Endothelial cell of umbilical vein (primary cell): ENCODE measurements around the gene DPM2.

Experiments used
- CTCF ChIP-seq, 2 donors: IDR thresholded peaks; 1 replicate in 1 of 2; 2 replicates in 1 of 2; pipeline ENCODE4 v1.5.1; 2011; ENCODE audit warnings: low read length in 2 of 2, mild to moderate bottlenecking in 2 of 2, moderate library complexity in 2 of 2, control low read depth in 1 of 2, inconsistent platforms in 1 of 2, low read depth in 1 of 2; ENCODE audit not compliant: insufficient read depth in 1 of 2; ENCODE audit errors: extremely low read depth in 1 of 2
- FOS ChIP-seq: IDR thresholded peaks from 2 replicates; pipeline ENCODE4 v1.6.1; 2011; ENCODE audit warnings: mild to moderate bottlenecking, low read length, moderate library complexity, borderline replicate concordance; ENCODE audit not compliant: insufficient read depth
- POLR2AphosphoS5 ChIP-seq: IDR thresholded peaks from 2 replicates; pipeline ENCODE4 v1.6.1; 2012; ENCODE audit warnings: low read depth, mild to moderate bottlenecking, control low read depth, low read length, moderate library complexity; ENCODE audit not compliant: insufficient read depth

DNA sequence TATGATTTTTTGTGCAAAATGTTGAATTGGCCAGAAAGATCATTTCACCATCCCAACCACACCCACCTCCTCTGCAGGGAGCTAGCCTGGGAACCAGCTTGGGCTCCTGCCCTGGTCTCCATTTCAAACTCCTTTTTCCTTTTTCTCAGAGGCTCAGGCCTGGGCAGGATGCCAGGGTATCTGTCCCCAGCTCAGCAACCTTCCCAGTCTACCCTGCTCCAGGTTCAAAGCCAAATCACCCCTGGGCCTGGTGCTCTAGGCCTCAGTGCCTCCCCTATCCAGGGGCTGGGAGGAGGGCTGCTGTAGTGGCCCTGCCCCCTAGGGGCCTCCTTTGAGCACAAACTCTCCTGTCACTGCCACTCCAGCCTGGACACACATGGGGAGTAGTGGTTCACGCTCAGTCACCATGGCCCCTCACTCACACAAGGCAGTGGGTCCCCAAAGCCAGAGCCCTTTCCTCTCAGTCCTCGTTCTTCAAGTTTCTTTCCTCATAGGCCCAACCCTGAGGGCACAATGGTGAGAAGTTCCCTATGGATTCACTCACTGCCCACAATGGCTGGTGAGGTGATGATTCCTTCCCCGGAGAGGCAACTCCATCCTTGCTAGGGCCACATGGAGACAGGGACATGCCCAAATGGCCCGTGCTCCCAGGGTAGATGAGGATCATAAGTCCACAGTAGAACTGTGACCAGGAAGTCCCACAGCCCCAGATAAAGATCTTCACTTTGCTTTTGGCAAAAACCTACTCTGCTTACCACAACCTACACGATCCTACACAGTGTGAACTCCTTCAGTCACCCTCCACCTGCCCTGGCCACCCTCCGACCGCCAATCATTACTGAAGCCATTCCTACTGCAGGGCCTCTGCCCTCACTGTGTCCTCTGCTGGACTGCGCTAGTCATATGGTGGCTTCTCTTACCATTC lies 19.2 kb downstream of the DPM2 start:
- peak in 1 of 2 donors; percentile 24 for TF ChIP-seq CTCF (IDR thresholded peaks at IDR 0.05; ENCODE audit: extremely low read depth in 1 of 2, insufficient read depth in 1 of 2, low read depth in 1 of 2, low read length in 2 of 2)
- no peak for TF ChIP-seq FOS
- no peak for TF ChIP-seq POLR2AphosphoS5
